ENCODE results near the gene MEX3C.

The MEX3C gene

GRCh38 chr18:51153659-51154371 is 43.7 kb downstream of the MEX3C start:
- Mint-ChIP-seq H3K36me3 (ENCODE audit: low read depth) (no peaks in the 10 kb centered on the region), H3K4me3 (peak overlapping the region; percentile 83), H3K9me3 (no peaks in the 10 kb centered on the region), H3K4me1 (ENCODE audit: low read depth) (peaks cover 31% of the 10 kb centered on the region), H3K27me3 (ENCODE audit: low read depth) (no peaks in the 10 kb centered on the region), H3K27ac (peak overlapping the region; percentile 95)

GRCh38 chr18:51151568-51152511 is 45.6 kb downstream of the MEX3C start:
- Mint-ChIP-seq H3K9me3 (no peaks in the 10 kb centered on the region), H3K36me3 (ENCODE audit: low read depth) (no peaks in the 10 kb centered on the region), H3K4me3 (peak overlapping the region; percentile 70), H3K4me1 (ENCODE audit: low read depth) (peaks cover 31% of the 10 kb centered on the region), H3K27ac (peak overlapping the region; percentile 90), H3K27me3 (ENCODE audit: low read depth) (no peaks in the 10 kb centered on the region)

GRCh38 chr18:51151185-51151567 is 46.3 kb downstream of the MEX3C start:
- Mint-ChIP-seq H3K27ac (no peak overlapping the region), H3K4me1 (ENCODE audit: low read depth) (peaks cover 31% of the 10 kb centered on the region), H3K27me3 (ENCODE audit: low read depth) (no peaks in the 10 kb centered on the region), H3K36me3 (ENCODE audit: low read depth) (no peaks in the 10 kb centered on the region), H3K4me3 (no peak overlapping the region), H3K9me3 (no peaks in the 10 kb centered on the region)

- H3K4me3 Mint-ChIP-seq, result no peak overlapping the region
- H3K27me3 Mint-ChIP-seq (ENCODE audit: low read depth), result no peaks in the 10 kb centered on the region
- H3K9me3 Mint-ChIP-seq, result no peaks in the 10 kb centered on the region
- H3K36me3 Mint-ChIP-seq (ENCODE audit: low read depth), result no peaks in the 10 kb centered on the region
- H3K27ac Mint-ChIP-seq, result no peak overlapping the region
- peaks cover 31% of the 10 kb centered on the region for H3K4me1 Mint-ChIP-seq (ENCODE audit: low read depth)
Observed at GRCh38 chr18:51150113-51150700, 47.3 kb downstream of the MEX3C start.

GRCh38 chr18:51149670-51150069 is 47.8 kb downstream of the MEX3C start:
- Mint-ChIP-seq H3K27ac (no peak overlapping the region), H3K27me3 (ENCODE audit: low read depth) (no peaks in the 10 kb centered on the region), H3K4me3 (no peak overlapping the region), H3K4me1 (ENCODE audit: low read depth) (peaks cover 31% of the 10 kb centered on the region), H3K36me3 (ENCODE audit: low read depth) (no peaks in the 10 kb centered on the region), H3K9me3 (no peaks in the 10 kb centered on the region)

- no peak overlapping the region for H3K4me3 Mint-ChIP-seq
- H3K27me3 Mint-ChIP-seq (ENCODE audit: low read depth), result peaks cover 4% of the 10 kb centered on the region
- H3K27ac Mint-ChIP-seq, result no peak overlapping the region
- peaks cover 11% of the 10 kb centered on the region for H3K4me1 Mint-ChIP-seq (ENCODE audit: low read depth)
- H3K36me3 Mint-ChIP-seq (ENCODE audit: low read depth), result no peaks in the 10 kb centered on the region
- no peaks in the 10 kb centered on the region for H3K9me3 Mint-ChIP-seq
Observed at GRCh38 chr18:51146909-51147308, 50.6 kb downstream of the MEX3C start.

GRCh38 chr18:51138936-51139335 is 58.5 kb downstream of the MEX3C start:
- no peaks in the 10 kb centered on the region for H3K36me3 Mint-ChIP-seq (ENCODE audit: low read depth)
- H3K27me3 Mint-ChIP-seq (ENCODE audit: low read depth), result peaks cover 4% of the 10 kb centered on the region
- no peaks in the 10 kb centered on the region for H3K9me3 Mint-ChIP-seq
- H3K4me1 Mint-ChIP-seq (ENCODE audit: low read depth), result no peaks in the 10 kb centered on the region
- H3K4me3 Mint-ChIP-seq, result no peak overlapping the region
- no peak overlapping the region for H3K27ac Mint-ChIP-seq

- Mint-ChIP-seq H3K4me3 (no peak overlapping the region), H3K27ac (no peak overlapping the region), H3K36me3 (ENCODE audit: low read depth) (no peaks in the 10 kb centered on the region), H3K9me3 (no peaks in the 10 kb centered on the region), H3K4me1 (ENCODE audit: low read depth) (no peaks in the 10 kb centered on the region), H3K27me3 (ENCODE audit: low read depth) (peaks cover 4% of the 10 kb centered on the region)
Observed at GRCh38 chr18:51137891-51138290, 59.6 kb downstream of the MEX3C start.

GRCh38 chr18:51137026-51137729 is 60.3 kb downstream of the MEX3C start:
- no peaks in the 10 kb centered on the region for H3K9me3 Mint-ChIP-seq
- H3K36me3 Mint-ChIP-seq (ENCODE audit: low read depth), result no peaks in the 10 kb centered on the region
- H3K4me3 Mint-ChIP-seq, result no peak overlapping the region
- peaks cover 3% of the 10 kb centered on the region for H3K27me3 Mint-ChIP-seq (ENCODE audit: low read depth)
- no peak overlapping the region for H3K27ac Mint-ChIP-seq
- H3K4me1 Mint-ChIP-seq (ENCODE audit: low read depth), result no peaks in the 10 kb centered on the region

GRCh38 chr18:51135795-51136194 is 61.7 kb downstream of the MEX3C start:
- no peaks in the 10 kb centered on the region for H3K36me3 Mint-ChIP-seq (ENCODE audit: low read depth)
- no peaks in the 10 kb centered on the region for H3K4me1 Mint-ChIP-seq (ENCODE audit: low read depth)
- H3K9me3 Mint-ChIP-seq, result no peaks in the 10 kb centered on the region
- no peak overlapping the region for H3K27ac Mint-ChIP-seq
- no peaks in the 10 kb centered on the region for H3K27me3 Mint-ChIP-seq (ENCODE audit: low read depth)
- no peak overlapping the region for H3K4me3 Mint-ChIP-seq

- Mint-ChIP-seq H3K27ac (no peak overlapping the region), H3K4me1 (ENCODE audit: low read depth) (no peaks in the 10 kb centered on the region), H3K27me3 (ENCODE audit: low read depth) (no peaks in the 10 kb centered on the region)
Observed at GRCh38 chr18:51135364-51135763, 62.1 kb downstream of the MEX3C start.

GRCh38 chr18:51134721-51135120 is 62.8 kb downstream of the MEX3C start:
- Mint-ChIP-seq H3K4me3 (no peak overlapping the region), H3K36me3 (ENCODE audit: low read depth) (no peaks in the 10 kb centered on the region), H3K27me3 (ENCODE audit: low read depth) (no peaks in the 10 kb centered on the region), H3K27ac (no peak overlapping the region), H3K9me3 (no peaks in the 10 kb centered on the region), H3K4me1 (ENCODE audit: low read depth) (no peaks in the 10 kb centered on the region)

More at GRCh38 chr18:51135364-51135763, 62.1 kb downstream of the MEX3C start:
- Mint-ChIP-seq H3K4me3 (no peak overlapping the region), H3K36me3 (ENCODE audit: low read depth) (no peaks in the 10 kb centered on the region), H3K9me3 (no peaks in the 10 kb centered on the region)

GRCh38 chr18:51133580-51134160 is 63.8 kb downstream of the MEX3C start:
- Mint-ChIP-seq H3K27me3 (ENCODE audit: low read depth) (no peaks in the 10 kb centered on the region), H3K4me1 (ENCODE audit: low read depth) (no peaks in the 10 kb centered on the region), H3K27ac (no peak overlapping the region), H3K4me3 (no peak overlapping the region), H3K36me3 (ENCODE audit: low read depth) (no peaks in the 10 kb centered on the region), H3K9me3 (no peaks in the 10 kb centered on the region)
